SK-N-MC (cell line): ENCODE data around the gene HORMAD1.

ENCODE experiments used
- EZH2 ChIP-seq: fragments of 200-600 bp; sonication (generic); IDR thresholded peaks from one replicate; pipeline ENCODE4 v1.6.1; 2017; ENCODE audit warnings: antibody characterized with exemption
- FOXP2 ChIP-seq: optimal IDR thresholded peaks from 2 replicates; pipeline ENCODE3; 2011; ENCODE audit warnings: mild to moderate bottlenecking, moderate library complexity; ENCODE audit not compliant: insufficient read depth; ENCODE audit errors: extremely low read length, control extremely low read depth
- POLR2AphosphoS5 ChIP-seq: IDR thresholded peaks from 2 replicates; pipeline ENCODE4 v1.6.1; 2012; ENCODE audit warnings: mild to moderate bottlenecking, low read depth, low read length, borderline replicate concordance

GRCh38 chr1:150674881-150675280 lies 45.8 kb downstream of the HORMAD1 start:
- TF ChIP-seq POLR2AphosphoS5, result no peak
- no peak for TF ChIP-seq EZH2
- TF ChIP-seq FOXP2, result no peak
